ENCODE results near the gene JUNB. TPM values are rescaled to one million over a fixed set of nuclear protein-coding genes. Genes with fewer than 3 reads are reported as not detected.
A peak's percentile ranks its signal among the peaks of the same experiment; 100 is the strongest.

Gene JUNB
- total and polyA plus RNA-seq, 2 of the 13 experiments (the other 11 are each of a cell fraction or from before 2014, with no cell fraction given) = 7.7 to 8.2 TPM

DNA sequence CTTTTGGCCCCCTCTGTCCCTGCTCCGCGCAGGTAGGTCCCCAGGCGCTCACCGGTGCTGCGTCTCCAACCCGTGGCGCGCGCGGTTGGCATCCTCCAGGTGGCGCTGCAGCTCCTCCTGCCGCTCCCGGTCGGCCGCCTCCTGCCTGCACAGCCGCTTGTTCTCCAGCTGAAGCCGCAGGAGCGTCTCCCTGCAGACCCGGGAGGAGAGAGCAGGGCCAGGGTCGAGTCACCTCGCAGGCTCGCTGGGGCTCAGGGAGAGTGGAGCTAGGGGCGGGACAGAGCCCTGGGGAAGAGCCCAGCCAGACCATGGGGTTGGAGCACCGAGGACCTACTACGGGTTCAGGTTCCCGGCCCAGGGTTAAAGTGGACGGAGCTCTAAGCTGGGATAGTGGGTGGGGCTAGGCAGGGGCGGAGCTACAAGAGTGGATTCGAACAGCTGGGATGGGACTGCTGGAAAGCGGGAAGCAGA lies 25.2 kb upstream of the JUNB start (continued):
- TF ChIP-seq, protein P1, sequence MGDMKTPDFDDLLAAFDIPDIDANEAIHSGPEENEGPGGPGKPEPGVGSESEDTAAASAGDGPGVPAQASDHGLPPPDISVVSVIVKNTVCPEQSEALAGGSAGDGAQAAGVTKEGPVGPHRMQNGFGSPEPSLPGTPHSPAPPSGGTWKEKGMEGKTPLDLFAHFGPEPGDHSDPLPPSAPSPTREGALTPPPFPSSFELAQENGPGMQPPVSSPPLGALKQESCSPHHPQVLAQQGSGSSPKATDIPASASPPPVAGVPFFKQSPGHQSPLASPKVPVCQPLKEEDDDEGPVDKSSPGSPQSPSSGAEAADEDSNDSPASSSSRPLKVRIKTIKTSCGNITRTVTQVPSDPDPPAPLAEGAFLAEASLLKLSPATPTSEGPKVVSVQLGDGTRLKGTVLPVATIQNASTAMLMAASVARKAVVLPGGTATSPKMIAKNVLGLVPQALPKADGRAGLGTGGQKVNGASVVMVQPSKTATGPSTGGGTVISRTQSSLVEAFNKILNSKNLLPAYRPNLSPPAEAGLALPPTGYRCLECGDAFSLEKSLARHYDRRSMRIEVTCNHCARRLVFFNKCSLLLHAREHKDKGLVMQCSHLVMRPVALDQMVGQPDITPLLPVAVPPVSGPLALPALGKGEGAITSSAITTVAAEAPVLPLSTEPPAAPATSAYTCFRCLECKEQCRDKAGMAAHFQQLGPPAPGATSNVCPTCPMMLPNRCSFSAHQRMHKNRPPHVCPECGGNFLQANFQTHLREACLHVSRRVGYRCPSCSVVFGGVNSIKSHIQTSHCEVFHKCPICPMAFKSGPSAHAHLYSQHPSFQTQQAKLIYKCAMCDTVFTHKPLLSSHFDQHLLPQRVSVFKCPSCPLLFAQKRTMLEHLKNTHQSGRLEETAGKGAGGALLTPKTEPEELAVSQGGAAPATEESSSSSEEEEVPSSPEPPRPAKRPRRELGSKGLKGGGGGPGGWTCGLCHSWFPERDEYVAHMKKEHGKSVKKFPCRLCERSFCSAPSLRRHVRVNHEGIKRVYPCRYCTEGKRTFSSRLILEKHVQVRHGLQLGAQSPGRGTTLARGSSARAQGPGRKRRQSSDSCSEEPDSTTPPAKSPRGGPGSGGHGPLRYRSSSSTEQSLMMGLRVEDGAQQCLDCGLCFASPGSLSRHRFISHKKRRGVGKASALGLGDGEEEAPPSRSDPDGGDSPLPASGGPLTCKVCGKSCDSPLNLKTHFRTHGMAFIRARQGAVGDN (CRISPR knock-in tag; IDR thresholded peaks at IDR 0.05) = peak; percentile 84
- no peak for TF ChIP-seq ZNF616 (CRISPR knock-in tag; IDR thresholded peaks at IDR 0.05; ENCODE audit: low read depth)
- 0 out of 2 replicates have a peak, but pooled peaks have one; percentile 62 for TF ChIP-seq ZNF33B (CRISPR knock-in tag; IDR thresholded peaks at IDR 0.05)
- peak; percentile 65; the same call in 1 of the 2 replicates for TF ChIP-seq REPIN1 (CRISPR knock-in tag; IDR thresholded peaks at IDR 0.05; ENCODE audit: borderline replicate concordance, low read depth)
- peak; percentile 91 for TF ChIP-seq ZNF292 (CRISPR knock-in tag; IDR thresholded peaks at IDR 0.05; ENCODE audit: borderline replicate concordance, low read depth)
- TF ChIP-seq ZSCAN25 (CRISPR knock-in tag; IDR thresholded peaks at IDR 0.05) = peak; percentile 57; the same call in 1 of the 2 replicates
- TF ChIP-seq ZNF605 (CRISPR knock-in tag; IDR thresholded peaks at IDR 0.05) = peak; percentile 81; the same call in 1 of the 2 replicates
- TF ChIP-seq ZNF775 (CRISPR knock-in tag; IDR thresholded peaks at IDR 0.05; ENCODE audit: borderline replicate concordance) = no peak
- 0 out of 2 replicates have a peak, but pooled peaks have one; percentile 22 for TF ChIP-seq SALL2 (CRISPR knock-in tag; IDR thresholded peaks at IDR 0.05)
- TF ChIP-seq ISX (CRISPR knock-in tag; conservative IDR thresholded peaks at IDR 0.05) = no peak
- TF ChIP-seq HNRNPH1 (optimal IDR thresholded peaks at IDR 0.05; ENCODE audit: low read depth, low read length) = no peak
- TF ChIP-seq RXRB (CRISPR knock-in tag; IDR thresholded peaks at IDR 0.05; ENCODE audit: borderline replicate concordance) = peak; percentile 29; the same call in 1 of the 2 replicates
- TF ChIP-seq ZEB1 (IDR thresholded peaks at IDR 0.05; ENCODE audit: insufficient replicate concordance, low read depth) = no peak
- TF ChIP-seq SIN3A (IDR thresholded peaks at IDR 0.05; ENCODE audit: borderline replicate concordance, low read depth, low read length) = no peak
- TF ChIP-seq ZNF598 (CRISPR knock-in tag; IDR thresholded peaks at IDR 0.05; ENCODE audit: borderline replicate concordance) = no peak; the same call in 1 of the 2 replicates
- no peak for TF ChIP-seq SETDB1 (CRISPR knock-in tag; IDR thresholded peaks at IDR 0.05; ENCODE audit: borderline replicate concordance)
- TF ChIP-seq ASH2L (IDR thresholded peaks at IDR 0.05; ENCODE audit: insufficient read length, low read depth, low read length) = no peak
- TF ChIP-seq NFE2L2 (IDR thresholded peaks at IDR 0.05; ENCODE audit: low read length) = no peak
- no peak for TF ChIP-seq ZNF235 (CRISPR knock-in tag; IDR thresholded peaks at IDR 0.05; ENCODE audit: borderline replicate concordance)
- TF ChIP-seq ZNF615 (CRISPR knock-in tag; IDR thresholded peaks at IDR 0.05; ENCODE audit: borderline replicate concordance) = no peak
- no peak for TF ChIP-seq GATA4 (IDR thresholded peaks at IDR 0.05; ENCODE audit: borderline replicate concordance, low read depth)
- TF ChIP-seq, protein P2, sequence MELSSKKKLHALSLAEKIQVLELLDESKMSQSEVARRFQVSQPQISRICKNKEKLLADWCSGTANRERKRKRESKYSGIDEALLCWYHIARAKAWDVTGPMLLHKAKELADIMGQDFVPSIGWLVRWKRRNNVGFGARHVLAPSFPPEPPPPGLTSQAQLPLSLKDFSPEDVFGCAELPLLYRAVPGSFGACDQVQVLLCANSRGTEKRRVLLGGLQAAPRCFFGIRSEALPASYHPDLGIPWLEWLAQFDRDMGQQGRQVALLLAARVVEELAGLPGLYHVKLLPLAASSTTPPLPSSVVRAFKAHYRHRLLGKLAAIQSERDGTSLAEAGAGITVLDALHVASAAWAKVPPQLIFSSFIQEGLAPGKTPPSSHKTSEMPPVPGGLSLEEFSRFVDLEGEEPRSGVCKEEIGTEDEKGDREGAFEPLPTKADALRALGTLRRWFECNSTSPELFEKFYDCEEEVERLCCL (CRISPR knock-in tag; IDR thresholded peaks at IDR 0.05; ENCODE audit: borderline replicate concordance) = no peak
- TF ChIP-seq ZNF367 (CRISPR knock-in tag; IDR thresholded peaks at IDR 0.05; ENCODE audit: borderline replicate concordance) = no peak
- peak; percentile 70; the same call in 1 of the 2 replicates for TF ChIP-seq ZNF768 (CRISPR knock-in tag; IDR thresholded peaks at IDR 0.05)
- TF ChIP-seq ZKSCAN5 (CRISPR knock-in tag; IDR thresholded peaks at IDR 0.05) = no peak
- 0 out of 2 replicates have a peak, but pooled peaks have one; percentile 19 for TF ChIP-seq ZNF607 (CRISPR knock-in tag; IDR thresholded peaks at IDR 0.05; ENCODE audit: borderline replicate concordance)

Data from HepG2 (cell line).